Cortex of kidney (tissue), 1 donor: Measurements from ENCODE around the gene SH3BP2.
"Not testable (repeated sequence)": the region's sequence is repeated elsewhere in the genome, so short reads cannot be mapped to it uniquely, and the experiment has no call there.

Source experiments
- DNase-seq: peaks from one replicate; lab custom pipeline; 2025; lab: John Stamatoyannopoulos, UW

Gene SH3BP2

DNA sequence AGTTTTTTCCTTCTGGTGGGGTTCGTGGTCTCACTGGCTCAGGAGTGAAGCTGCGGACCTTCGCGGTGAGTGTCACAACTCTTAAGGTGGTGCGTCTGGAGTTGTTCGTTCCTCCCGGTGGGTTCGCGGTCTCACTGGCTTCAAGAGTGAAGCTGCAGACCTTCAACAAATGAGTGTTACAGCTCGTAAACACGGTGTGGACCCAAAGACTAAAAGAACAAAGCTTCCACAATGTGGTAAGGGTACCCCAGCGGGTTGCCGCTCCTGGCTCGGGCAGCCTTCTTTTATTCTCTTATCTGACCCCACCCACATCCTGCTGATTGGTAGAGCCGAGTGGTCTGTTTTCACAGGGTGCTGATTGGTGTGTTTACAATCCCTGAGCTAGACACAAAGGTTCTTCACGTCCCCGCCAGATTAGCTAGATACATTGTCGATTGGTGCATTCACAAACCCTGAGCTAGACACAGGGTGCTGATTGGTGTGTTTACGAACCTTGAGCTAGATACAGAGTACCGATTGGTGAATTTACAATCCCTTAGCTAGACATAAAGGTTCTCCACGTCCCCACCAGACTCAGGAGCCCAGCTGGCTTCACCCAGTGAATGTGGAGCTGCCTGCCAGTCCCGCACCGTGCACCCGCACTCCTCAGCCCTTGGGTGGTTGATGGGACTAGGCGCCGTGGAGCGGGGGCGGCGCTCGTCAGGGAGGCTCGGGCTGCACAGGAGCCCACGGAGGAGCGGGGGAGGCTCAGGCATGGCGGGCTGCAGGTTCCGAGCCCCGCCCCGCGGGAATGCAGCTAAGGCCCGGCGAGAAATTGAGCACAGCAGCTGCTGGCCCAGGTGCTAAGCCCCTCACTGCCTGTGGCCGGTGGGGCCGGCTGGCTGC lies 30.2 kb upstream of the SH3BP2 start:
- DNase-seq = not testable (repeated sequence)

DNA sequence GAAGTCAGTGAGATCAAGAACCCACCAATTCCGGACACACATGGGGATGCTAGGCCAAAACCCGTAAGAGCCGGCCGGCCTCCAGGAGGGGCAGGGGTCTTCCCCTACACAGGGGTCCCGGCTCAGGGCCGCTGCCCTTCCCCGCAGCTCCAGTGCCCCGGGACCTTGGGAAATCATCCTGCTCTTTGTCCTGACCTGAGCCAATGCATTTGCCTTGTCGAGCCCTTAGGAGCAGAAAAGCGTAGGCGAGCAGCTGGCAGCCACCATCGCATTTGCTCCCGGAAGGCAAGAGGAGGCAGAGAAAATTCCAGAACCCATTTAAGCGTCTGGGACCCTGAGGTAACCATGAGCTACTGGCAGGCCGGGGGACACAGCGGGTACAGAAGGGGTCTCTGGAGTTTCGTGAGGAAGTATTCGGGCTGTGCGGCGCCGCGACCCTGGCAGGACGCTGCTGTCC lies 29.3 kb upstream of the SH3BP2 start:
- DNase-seq = no peak

GRCh38 chr4:2765832-2766526 lies 26.9 kb upstream of the SH3BP2 start:
- DNase-seq = no peak

DNA sequence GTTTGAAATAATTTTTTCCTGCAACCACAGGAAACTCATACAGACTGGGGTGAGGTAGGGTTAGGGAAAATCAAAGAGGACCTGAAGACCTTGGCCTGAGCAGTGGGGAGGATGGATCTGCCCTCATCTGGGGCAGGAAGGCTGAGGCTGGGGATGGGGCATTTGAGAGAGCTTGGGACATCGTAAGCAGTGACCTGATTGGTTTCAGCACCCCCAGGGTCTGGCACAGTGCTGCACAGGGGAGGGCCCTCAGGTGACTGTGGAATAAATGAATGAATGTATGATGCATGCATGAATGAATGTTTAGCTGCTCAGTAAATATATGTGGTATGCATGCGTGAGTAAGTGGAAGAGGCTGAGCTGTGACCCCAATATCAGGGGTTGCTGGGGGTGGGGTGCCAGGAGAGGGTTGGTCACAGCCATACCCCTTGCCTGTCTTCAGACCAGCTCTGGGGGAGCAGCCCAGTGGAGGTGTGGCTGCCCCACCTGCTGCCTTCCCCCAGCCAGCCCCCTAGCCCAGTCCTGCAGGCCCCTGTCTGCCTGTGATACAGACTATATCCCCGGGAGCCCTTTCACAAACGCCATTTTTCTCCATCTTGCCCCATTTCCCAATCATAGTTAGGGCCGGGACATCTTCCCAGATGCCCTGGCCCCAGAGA lies 25.7 kb upstream of the SH3BP2 start:
- no peak for DNase-seq

GRCh38 chr4:2767705-2768074 lies 25.2 kb upstream of the SH3BP2 start:
- DNase-seq = no peak

GRCh38 chr4:2768124-2768523 lies 24.8 kb upstream of the SH3BP2 start:
- DNase-seq = no peak

- DNase-seq = no peak
Observed at GRCh38 chr4:2768921-2769336, 24.0 kb upstream of the SH3BP2 start.

DNA sequence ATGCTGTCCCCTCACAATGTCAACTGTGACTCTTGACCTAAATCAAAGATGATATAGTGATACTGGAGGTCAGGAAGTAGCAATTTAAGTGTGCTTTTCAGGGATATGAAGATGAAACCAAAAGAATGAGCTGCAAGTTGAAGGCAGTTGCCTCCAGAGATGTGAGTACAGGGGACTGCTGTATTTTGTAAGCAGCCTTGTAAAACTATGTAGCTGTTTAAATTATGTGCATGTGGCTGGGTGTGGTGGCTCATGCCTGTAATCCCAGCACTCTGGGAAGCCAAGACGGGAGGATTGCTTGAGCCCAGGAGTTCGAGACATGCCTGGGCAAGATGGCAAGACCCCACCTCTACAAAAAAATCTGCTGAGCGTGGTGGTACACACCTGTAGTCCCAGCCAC lies 21.6 kb upstream of the SH3BP2 start:
- no peak for DNase-seq

GRCh38 chr4:2780643-2781042 lies 12.2 kb upstream of the SH3BP2 start:
- not testable (repeated sequence) for DNase-seq

DNA sequence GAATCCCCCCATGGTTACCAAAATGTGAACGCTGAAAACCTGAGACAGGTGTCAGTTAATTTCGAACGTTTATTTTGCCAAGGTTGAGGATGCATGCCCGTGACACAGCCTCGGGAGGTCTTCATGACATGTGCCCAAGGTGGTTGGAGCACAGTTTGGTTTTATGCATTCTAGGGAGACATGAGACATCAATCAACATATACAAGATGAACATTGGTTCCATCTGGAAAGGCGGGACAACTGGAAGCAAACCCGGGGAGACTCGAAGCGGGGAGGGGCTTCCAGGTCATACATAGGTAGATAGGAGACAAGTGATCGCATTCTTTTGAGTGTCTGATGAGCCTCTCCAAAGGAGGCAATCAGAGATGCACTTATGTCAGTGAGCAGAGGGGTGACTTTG lies 11.0 kb upstream of the SH3BP2 start:
- DNase-seq = no peak

- no peak for DNase-seq
Observed at GRCh38 chr4:2783790-2784189, 9.1 kb upstream of the SH3BP2 start.

DNA sequence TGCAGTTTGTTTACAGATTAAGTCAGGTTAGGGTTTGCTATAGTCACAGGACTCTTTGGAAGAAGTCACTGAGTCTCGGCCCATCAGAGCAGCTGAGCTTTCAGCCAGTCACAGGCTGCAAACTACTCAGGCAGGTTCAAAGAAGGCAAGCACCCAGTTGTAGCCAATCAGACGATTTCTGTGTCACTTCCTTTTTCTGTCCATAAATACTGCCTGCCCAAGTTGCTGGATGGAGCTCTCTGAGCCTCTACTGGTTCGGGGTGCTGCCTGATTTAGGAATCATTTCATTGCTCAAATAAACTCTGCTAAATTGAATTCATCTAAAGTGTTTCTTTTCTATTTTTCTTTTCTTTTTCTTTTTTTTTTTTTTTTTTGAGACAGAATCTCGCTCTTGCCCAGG lies 7.3 kb upstream of the SH3BP2 start:
- DNase-seq = no peak

DNA sequence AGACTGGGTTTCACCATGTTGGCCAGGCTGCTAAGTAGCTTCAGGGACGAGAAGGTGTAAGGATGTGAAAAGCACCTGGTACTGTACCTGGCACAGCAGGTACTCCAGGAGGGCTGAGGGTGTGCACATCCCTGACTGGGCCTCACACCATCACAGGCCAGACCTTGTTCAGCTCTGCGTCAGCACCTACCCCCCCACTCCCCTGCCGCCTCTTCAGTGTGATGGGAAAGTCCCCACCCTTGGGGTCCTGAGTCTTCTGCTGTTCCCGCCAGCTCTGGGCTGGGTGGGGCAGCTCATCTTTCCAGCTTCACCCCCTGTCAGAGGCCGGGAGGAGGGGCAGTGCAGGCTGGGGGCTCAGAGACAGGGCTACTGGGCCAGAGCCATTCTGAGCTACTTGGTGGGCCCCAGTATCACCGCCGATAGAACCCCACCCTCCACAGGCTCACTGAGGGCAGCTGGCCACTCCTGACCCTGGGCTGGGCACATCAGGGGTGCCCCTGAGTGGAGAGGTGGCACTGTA lies 6.7 kb upstream of the SH3BP2 start:
- no peak for DNase-seq

GRCh38 chr4:2786794-2787229 lies 6.1 kb upstream of the SH3BP2 start:
- no peak for DNase-seq

DNA sequence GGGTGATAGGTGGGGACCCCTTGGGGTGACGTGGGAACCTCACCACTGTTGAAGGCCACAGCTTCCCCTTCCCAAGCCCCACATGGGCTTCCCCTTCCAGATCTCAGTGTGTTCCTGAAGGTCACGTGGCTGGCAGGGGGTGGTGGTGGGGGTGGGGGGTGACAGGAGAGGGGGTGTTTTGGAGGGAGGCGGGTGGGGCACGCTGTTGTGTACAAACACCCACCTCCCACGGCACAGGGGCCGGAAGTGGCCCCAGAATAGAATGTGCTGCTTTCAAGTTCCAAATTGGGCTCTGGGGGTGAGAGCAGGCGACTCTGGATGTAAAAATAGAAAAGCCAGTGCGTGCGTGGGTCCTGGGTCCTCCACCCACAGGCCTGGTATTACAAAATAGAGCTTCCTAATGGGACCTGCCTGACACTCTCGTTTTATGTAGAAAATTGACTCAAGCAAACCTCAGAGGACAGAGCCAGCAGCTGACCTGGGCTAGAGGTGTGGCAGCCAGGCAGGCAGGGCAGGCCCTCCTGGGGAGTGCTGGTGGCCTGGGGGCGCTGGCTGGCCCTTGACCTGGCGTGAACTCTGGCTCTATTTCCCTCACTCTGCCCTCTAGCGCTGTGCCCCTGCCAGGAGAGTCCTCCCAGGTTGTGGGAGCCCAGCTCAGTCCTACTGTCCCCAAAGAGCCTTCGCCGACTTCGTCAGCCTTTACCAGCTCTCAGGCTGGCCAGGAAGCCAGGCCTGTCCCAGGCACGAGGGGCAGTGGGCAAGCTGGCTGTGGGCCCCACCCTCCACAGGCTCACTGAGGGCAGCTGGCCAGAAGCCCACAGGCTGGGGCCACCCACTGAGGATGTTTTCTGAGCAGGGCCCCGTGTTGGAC lies 5.4 kb upstream of the SH3BP2 start:
- DNase-seq = no peak

DNA sequence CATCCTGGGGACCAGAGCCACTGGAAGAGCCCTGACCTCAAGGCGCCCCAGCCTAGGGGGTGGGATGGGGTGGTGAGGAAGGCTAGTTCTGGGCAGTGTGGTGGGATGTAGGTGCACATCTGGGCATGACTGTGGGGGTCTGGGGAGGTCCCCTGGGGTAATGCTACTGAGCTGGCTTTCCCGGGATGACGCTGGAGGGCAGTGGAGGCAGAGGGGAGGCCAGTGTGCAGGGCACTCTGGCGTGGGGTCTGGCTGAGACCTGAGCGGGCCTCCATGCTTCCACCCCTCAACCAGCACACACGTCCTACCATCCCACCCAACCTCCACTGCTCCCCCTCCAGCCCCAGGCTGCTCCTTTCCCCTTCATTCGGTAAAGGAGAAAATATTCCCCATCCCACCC lies 4.8 kb upstream of the SH3BP2 start:
- DNase-seq = no peak

DNA sequence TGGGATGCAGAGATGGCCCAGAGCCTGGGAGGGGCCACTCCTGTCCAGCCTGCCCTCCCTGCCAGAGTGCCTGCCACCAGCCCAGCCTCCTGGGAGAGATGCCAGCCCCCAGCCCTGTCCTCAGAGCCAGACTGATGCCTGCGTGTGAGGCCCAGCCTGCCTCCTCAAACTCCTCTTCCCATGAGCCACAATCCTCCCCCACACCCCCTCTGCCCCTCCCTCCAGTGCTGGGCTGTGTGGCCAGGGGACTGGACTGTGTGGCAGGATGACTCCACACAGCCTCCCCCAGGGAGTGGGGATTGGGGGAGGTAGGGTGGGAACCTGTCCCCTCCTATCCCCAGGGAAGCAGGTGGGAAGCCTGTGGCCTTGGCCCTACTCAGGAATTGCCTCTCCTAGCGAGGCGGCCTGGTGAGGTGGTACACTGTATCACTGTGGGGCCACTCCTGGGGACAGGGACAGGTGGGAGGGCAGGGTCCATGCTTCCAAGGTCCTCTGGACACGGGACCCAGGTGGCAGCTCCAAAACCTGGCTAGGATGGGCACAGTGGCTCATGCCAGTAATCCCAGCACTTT lies 4.3 kb upstream of the SH3BP2 start:
- no peak for DNase-seq

GRCh38 chr4:2789351-2789750 lies 3.5 kb upstream of the SH3BP2 start:
- DNase-seq = no peak

DNA sequence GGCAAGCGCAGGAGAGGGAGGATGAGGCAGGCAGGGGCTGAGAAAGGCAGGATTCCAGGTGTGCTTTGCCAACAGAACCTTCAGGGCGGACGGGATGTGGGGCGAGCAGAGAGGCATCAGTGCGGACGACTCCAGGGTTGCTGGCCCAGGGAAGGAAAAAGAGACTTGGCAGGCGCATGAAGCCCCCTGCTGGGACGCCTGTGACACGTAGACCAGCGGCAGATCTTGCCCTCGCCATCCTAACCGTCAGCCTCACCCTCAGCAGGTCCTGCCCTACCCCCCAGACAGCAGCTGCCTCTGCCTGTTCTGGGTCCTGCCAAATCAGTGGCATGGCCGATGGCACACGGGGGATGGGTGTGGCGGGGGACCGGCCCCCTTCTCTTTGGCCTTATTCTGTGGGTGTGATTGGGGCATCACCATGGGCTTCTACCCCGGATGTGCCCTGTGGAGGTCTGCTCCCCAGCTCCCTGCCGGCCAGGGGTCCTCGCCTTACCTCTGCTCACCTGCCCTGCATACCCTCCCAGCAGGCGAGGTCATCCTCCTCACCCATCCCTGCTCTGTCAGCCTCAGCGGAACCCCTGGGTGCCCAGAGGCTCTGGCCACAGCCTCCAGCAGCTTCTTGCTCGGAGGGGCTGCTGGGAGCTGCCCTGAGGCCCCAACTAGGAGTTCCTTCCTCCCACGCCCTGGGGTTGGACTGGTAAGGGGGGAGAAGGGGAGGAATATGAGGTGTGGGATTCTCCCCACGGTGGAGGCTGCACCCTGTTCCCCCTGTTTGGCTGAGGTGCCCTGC lies 2.9 kb upstream of the SH3BP2 start:
- no peak for DNase-seq
